GM12873 (cell line): ENCODE results near the gene SLC19A3.
"Not testable (repeated sequence)": the region's sequence is repeated elsewhere in the genome, so short reads cannot be mapped to it uniquely, and the experiment has no call there.

ENCODE experiments used
- TF ChIP-seq, protein P1 (sequence below): IDR thresholded peaks from 2 replicates; pipeline ENCODE4 v1.5.1; 2012; ENCODE audit warnings: low read depth, mild to moderate bottlenecking, moderate library complexity, low read length, control low read depth; ENCODE audit not compliant: insufficient read depth; ENCODE audit errors: missing control alignments

The SLC19A3 gene

DNA sequence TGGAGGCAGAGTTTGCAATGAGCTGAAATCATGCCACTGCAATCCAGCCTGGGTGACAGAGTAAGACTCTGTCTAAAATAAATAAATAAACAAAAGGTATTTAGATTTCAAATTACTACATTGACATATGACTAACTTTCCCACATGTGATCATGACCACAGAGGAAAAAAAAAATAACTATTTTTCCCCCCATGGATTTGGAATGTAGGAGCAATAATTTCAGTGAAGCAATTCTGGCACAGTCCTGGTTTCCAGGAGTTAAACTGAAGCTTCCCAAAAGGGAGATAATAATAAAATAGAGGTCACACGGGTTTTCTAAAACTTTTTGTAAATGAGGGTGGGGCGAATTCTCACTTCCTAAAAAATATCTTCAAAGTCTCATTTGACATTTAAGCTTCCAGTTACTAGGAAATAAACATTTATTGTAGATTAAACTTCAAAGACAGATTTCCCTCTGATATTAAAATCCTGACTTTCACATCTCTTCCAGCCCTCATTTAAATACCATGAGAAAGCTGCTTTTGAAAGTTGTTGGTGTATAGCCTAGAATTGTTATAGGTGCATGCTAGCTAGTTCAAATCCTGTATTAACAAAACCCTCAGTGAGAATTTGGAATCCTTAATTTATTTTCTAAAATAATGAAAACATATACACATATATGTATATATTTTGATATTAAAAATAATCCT lies 20.7 kb downstream of the SLC19A3 start:
- TF ChIP-seq, protein P1, sequence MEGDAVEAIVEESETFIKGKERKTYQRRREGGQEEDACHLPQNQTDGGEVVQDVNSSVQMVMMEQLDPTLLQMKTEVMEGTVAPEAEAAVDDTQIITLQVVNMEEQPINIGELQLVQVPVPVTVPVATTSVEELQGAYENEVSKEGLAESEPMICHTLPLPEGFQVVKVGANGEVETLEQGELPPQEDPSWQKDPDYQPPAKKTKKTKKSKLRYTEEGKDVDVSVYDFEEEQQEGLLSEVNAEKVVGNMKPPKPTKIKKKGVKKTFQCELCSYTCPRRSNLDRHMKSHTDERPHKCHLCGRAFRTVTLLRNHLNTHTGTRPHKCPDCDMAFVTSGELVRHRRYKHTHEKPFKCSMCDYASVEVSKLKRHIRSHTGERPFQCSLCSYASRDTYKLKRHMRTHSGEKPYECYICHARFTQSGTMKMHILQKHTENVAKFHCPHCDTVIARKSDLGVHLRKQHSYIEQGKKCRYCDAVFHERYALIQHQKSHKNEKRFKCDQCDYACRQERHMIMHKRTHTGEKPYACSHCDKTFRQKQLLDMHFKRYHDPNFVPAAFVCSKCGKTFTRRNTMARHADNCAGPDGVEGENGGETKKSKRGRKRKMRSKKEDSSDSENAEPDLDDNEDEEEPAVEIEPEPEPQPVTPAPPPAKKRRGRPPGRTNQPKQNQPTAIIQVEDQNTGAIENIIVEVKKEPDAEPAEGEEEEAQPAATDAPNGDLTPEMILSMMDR = no peak

DNA sequence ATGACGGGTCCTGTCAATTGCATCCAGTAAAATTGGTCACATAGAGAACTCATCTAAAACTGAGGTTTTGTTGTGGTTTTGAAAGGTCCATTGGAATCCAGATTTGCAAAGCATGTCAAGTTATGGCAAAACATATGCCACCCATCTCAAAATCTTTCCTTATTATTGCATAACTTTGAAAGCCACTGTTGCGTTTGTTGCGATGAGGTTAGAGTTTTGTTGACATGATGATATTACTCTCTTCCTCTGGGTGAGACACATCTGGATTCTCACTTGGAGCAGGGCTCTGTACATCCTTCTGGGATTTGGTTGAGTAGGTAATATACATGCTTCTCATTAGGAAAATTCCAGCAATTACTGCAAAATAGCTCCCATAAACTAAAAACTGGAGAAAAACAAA lies 30.6 kb downstream of the SLC19A3 start:
- TF ChIP-seq, protein P1 = no peak

DNA sequence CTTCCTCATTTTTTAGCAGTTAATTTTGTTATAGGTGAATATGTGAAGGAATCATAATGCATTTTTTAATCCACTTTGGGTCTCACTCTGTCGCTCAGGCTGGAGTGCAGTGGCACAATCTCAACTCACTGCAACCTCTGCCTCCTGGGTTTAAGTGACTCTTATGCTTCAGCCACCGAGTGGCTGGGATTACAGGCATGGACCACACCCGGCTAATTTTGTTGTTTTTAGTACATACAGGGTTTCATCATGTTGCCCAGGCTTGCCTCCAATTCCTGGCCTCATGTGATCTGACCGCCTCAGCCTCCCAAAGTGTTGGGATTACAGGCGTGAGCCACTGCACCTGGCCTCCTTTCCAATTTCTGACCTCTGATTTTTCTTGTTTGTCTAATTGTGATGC lies 33.6 kb downstream of the SLC19A3 start:
- TF ChIP-seq, protein P1 = no peak

DNA sequence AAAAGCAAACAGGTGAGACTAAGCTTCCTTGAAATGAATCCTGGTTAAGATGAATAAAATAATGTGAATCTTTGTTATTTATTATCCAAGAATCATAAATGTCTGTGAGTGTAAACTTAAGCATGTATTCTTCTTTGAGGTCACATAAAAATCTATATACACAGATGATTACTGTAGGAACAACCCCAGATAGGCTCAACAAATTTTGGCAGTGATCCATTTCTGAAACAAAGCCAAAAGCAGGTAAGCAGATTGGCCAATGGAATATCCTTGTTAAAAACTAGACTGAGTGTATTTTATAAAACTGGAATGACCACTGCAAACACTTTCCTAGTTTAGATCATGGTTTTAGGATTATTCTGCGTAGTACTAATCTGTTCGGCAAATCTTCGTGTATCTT lies 39.9 kb downstream of the SLC19A3 start:
- TF ChIP-seq, protein P1 = no peak

DNA sequence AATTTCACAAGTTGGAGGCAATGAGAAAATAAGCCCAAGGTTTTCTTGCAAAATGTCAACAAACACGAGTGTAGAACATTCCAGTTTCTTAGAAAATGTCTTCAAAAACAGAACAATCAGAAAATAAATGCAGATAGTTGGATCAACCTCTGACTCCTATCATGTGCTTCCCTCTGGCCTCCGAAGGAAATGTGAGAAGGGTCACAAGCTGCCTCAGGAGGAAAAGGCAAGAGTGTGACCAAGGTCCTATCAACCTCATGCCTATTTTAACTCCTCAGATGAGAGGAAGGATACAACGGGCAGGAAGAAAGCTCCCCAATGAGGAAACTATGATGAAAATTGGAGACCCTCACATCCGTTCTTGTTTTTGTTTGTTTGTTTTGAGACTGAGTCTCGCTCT lies 43.3 kb downstream of the SLC19A3 start:
- TF ChIP-seq, protein P1 = no peak

DNA sequence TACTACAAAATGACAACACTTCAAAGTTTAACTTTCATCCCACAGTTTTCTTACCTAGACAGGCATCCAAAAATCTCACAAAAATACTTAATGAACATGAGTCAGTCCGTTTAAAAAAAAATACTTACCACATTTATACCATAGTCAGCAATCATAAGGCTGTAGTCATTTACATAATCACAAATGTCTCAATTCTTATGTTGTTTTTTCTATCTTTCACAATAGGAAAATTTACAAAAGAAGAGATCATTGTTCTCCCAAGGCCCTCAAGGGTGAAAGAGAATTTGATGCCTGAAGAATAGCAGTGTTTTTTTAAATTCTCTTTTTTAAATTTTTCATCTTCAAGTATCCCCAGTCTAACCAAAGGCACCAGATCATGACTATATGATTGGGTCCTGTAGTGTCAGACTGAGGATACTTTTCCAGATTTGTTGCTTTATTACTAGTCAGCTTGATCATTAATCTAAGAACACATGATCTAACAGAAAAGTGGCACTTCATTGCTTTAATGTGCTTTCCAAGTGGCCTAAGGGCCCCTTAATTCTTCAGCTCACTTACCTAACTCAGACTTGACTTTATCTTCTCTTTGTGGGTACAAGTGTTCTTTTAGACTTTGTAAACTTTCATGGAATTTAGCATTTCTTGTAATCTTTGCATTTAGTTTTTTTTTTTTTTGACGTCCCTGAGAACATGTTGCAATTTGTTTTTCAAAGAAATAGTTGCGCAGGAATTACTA lies 46.5 kb downstream of the SLC19A3 start:
- TF ChIP-seq, protein P1 = no peak

DNA sequence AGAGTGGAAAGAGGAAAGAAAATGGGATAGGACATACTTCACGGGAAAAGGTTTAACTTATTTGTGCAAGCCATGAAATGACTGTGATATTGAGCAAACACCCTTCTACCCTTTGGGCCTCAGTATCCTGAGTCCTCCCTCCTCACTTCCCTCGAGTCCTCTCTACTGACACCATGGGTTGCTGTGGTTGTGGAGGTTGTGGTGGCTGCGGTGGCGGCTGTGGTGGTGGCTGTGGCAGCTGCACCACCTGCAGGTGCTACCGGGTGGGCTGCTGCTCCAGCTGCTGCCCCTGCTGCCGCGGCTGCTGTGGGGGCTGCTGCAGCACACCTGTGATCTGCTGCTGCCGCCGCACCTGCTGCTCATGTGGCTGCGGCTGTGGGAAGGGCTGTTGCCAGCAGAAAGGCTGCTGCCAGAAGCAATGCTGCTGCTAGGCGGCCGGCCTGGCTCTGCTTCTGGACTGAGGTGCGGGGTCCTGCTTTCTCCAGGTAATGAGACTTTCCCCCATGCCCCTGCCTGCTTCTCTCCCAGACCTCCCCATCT lies 51.1 kb downstream of the SLC19A3 start, which contains the start of gene SCYGR5:
TSS of gene SCYGR5 (plus strand) at position 174 of the 540 bp plus-strand sequence. CDS start at position 174, 0 bp downstream.
- TF ChIP-seq, protein P1 = not testable (repeated sequence)
